NCI-H82 treated with DMSO at 0.1 percent for 48 hours (cell line): ENCODE measurements around the gene ARFGAP1.
"Not testable (repeated sequence)": the region's sequence is repeated elsewhere in the genome, so short reads cannot be mapped to it uniquely, and the experiment has no call there.

Source experiments
- DNase-seq: peaks from one replicate; lab custom pipeline; 2025; ENCODE audit not compliant: unreplicated experiment; lab: John Stamatoyannopoulos, UW

The ARFGAP1 gene

DNA sequence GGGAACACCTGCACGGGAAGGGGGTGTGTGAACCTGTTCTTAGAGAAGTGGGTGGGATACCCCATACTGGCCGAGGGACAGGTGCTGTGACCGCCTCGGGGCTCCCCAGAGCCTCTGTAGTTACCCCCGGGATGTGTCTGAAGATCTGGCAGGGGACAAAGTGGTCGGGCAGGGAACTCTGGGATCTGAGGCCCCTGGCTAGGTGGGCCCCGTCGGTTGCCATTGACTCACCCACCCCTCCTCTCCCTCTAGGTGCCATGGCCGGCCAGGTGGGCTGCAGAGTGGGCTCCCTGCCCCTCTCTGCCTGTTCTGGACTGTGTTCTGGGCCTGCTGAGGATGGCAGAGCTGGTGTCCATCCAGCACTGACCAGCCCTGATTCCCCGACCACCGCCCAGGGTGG, 32.6 kb upstream of the ARFGAP1 start:
- no peak for DNase-seq

DNA sequence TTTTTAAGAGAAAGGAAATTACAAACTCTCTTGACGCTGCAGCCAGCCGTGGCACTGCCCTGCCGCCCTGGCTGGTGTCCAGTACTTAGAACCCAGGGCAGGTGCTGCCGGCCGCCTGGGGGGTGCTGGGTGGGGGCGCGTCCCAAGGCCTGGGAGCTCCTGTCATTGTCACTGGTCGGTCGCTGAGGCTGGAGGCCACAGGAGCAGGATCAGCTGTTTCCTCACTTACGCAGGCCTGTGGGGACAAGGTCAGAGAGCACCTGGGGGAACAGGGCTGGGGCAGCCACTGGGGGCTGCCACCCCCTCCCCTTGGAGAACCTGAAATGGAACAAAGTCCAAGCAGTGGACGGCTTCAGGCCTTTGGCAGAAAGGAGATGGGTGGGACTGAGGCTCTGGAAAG, 31.3 kb upstream of the ARFGAP1 start:
- DNase-seq = no peak

DNA sequence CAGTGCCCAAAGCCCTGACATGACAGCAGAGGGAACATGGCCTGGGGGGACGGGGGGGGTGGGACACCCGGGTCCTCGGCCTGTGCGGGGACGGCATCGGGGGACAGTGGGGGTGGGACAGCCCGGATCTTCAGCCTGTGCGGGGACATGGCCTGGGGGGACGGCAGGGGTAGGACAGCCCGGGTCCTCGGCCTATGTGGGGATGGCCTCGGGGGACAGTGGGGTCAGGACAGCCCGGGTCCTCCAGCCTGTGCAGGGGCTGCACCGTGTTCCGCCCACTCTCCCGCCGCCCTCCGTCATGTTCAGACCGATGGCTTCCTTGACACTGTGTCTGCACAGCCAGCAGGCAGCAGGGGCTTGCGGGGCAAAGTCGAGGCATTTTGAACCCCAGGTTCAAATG, 29.9 kb upstream of the ARFGAP1 start:
- DNase-seq = no peak

DNA sequence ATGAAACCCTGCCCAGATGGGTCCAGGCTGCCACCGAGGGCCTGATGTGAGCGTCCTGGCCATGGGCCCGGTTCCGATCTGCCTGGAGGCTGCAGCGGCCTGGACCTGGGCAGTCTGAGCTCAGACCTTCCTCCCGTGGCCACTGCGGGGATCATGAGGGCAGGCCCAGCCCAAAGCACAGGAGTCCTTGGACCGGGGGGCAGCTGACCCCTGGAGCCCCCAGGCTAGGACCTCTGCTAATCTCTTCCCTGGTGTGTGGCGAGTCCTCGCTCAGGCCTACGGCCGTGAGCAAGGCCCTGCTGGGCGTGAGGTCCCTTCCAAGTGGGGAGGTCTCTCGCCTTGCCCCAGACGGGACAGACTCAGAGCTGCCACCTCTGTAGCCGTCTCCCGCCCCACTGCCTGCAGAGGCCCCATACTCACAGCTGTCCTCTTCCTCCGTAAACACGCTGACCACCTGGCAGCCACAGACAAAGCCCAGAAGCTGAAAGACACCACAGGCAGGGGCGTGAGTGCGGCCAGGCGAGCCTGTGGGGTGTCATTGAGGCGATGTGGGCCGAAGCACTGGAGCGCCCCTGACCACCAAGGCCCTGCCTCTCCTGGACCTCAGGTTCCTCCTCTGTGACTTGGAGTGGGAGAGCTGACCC, 28.9 kb upstream of the ARFGAP1 start:
- no peak for DNase-seq

DNA sequence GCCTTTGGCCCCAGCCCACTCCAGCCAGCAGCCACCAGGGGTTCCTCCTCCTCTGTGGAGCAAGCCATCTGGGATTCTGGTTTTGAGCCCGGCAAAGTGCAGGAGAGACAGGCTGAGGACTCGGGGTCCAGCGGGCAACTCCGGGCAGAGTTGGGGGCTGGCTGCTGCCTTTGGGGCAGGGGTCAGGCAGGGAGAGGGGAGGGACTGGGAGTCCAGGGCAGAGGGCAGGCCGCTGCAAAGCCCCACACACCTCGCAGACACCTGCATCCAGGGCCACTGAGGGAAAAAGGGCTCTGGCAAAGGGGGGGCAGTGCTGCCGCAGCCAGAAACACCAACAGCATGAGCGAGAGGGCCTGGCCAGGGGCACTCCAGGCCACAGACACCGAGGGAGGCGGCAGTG, 28.1 kb upstream of the ARFGAP1 start:
- no peak for DNase-seq

DNA sequence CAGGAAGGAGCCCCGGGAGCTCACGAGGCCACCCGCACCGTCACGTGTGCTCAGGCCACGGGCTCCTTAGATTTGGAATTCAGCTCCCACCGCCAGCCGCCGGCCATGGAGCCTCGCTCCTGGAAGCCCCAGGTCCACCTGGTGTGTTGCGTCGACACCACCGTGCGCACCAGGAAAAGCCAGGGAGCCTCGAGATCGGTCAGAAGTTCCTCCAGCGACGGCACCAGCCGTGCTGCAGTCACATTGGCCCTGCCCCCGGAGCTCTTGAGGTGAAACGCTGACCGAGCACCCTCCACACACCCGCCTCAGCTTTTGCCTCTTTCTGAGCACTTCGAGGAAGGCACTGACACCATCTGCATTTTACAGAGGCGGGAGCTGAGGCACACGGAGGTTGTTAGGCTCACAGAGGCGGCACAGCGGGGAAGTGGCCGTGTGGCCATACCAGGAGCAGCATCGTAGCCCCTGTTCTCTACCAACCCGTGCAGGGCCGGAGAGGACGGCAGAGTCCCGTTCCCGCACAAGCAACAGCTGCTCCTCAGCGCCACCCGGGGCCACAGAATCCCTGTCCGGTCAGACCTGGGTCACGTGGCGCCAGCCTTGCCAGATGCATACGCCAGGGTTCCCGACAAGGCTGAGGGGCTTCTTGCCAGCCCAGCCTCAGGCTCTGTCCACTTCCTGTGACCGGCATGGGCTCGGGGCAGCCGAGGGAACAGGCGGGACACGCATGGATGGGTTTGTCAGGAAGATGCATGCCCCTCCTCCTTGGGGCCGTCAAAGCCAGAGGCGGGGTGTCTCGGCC, 25.9 kb upstream of the ARFGAP1 start:
- no peak for DNase-seq

DNA sequence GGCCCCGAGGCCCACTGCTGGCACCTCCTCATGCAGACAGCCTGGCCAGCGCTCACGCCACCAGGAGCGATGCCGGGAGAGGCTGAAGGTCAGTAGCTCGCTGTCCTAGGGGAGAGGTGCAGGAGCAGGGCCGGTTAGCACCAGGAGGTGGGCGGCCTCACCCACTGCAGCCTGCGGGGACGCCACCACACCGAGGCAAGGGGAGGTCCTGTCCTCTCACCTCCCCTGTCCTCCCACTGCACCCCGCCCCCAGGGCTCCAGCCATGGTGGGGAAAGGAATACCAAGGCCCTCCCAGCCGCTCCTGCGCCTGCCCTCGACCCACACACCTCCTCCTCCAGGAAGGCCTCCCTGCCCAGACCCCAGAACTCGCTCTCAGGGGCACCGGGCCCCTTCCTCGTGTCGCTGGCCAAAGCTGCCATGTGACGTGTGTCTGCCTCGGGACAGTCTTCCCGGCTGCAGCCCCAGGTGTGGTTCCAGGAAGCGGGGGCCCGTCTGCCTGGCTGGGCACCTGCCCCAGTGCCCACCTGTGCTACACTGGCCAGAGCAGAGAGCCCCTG, 24.9 kb upstream of the ARFGAP1 start:
- DNase-seq = no peak

DNA sequence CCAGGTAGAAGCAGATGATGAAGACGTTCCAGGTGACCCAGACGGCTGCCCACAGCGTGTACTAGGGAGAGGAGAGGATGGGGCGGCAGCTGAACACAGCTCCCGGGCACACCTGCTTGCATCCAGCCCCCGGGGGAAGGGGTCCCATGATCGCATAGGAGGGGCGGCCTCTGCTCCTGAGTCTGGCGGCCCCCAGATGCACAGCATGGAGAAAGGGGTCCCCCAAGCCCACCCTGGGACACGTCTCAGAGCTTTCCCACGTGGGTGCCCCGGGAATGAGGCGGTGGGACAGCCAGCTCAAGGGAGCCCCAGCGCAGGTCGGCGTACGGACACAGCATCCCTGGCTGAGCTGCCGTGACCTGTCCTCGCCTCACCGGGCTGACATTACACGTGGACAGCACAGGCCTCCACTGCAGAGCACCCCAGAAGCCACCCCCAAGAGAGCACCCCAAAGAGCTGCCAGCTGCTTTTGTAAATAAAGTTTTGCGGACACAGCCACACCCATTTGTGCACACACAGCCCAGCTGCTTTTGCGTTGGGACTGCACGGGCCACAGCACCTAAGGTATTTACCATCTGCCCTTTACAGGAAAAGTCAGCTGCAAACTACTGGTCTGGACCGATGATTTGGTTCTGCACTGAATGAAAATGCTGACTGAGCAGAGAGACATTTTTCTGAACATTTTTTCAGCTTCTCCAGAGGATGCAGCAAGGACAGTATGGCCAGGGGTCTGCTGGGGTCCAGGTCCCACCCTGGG, 23.6 kb upstream of the ARFGAP1 start:
- no peak for DNase-seq

DNA sequence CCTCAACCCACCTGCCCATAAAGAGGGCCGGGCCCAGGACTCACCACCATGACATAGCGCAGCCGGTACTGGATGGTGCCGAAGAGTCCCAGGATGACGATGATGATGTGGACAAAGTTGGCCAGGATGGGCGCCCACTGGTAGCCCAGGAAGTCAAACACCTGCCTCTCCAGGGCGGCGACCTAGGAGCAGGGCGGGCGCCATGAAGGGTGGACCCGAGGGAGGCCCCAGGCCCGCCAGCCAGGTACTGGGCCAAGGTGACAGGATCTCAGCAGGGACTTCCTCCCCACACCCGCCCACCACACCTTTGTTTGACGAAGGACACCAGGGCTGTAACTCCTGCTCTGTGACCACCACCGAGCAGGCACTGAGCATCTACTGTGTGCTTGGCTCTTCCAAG, 22.7 kb upstream of the ARFGAP1 start:
- no peak for DNase-seq

DNA sequence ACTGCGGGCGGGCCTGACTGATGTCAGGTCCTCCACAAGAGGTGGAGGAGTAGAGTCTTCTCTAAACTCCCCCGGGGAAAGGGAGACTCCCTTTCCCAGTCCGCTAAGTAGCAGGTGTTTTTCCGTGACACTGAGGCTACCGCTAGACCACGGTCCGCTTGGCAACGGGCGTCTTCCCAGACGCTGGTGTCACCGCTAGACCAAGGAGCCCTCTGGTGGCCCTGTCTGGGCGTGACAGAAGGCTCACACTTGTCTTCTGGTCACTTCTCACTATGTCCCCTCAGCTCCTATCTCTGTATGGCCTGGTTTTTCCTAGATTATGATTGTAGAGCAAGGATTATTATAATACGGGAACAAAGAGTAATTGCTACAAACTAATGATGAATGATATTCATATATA, 21.3 kb upstream of the ARFGAP1 start:
- not testable (repeated sequence) for DNase-seq

DNA sequence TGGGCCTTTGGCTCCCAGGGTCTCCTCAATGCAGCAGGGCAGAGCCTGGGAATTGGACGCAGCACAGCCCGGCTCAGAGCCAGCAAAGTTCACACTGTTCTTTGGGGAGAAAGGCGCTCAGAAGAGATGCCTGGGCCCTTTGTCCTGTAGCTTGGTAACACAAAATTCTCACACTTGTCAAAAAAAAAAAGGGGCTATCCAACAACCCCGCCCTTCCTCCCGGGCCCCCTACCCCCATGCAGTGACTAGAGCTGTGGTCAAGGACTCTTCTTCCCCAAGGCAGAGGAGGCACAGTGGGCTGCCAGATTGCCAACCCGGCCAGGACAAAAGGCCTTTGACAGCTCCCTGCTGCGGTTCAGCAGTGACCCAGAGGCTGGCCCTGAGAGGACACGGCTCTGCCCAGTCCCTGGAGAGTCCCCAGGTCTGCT, 20.3 kb upstream of the ARFGAP1 start:
- no peak for DNase-seq

DNA sequence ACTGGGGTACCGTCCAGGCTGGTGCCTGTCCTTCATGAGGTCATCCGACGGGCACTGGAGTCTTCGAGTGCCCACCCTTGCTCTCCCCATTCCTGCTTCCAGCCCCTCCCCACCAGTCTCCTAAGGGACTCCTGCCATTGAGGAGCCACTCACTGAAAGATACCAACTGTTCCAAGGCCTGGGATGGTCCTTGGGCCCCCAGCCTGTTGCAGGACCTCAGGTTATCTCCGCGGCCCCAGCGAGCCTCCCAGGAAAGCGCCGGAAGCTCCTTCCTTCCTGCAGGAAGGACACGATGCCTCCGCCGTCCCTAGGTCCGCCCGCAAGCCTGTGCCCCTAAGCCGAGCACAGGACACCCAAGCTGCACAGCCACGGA, 19.6 kb upstream of the ARFGAP1 start:
- no peak for DNase-seq

DNA sequence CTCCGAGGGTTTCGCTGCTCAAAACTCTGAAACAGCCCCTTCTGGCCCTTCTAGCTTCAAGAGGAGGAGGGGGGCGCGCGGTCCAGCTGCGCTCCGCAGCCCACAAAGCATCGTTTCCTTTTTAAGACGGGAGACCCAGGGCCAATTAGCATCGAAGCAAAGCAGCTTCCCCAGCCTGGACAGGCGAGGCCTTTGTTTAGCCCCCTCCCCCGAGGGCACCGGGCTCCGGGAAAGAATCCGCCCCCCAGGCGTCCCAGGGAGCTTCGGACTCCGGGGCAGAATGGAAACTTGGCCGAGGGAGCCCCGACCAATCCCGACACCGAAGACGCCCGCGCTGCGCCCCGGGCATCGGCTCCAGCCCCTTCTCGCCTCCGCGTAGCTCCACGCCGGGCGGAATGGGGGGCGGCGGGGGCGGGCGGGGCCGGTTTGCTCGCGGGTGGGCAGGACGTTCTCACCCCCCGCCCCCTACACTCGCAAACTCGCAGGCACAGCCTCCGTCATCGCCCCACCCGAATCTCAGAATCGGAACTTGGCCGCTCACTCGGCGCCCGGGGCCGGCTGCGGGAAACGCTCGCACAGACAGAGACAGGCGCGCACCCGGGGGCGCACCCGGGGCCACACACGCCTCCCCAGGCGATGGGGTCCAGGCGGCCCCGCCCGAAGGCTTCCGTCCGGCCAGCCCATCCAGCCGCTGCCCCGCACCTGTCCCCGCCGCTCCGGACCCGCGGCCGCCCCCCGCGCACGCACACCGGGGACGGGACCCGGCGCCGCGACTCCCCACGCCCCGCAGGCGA, 19.0 kb upstream of the ARFGAP1 start:
- DNase-seq = no peak

DNA sequence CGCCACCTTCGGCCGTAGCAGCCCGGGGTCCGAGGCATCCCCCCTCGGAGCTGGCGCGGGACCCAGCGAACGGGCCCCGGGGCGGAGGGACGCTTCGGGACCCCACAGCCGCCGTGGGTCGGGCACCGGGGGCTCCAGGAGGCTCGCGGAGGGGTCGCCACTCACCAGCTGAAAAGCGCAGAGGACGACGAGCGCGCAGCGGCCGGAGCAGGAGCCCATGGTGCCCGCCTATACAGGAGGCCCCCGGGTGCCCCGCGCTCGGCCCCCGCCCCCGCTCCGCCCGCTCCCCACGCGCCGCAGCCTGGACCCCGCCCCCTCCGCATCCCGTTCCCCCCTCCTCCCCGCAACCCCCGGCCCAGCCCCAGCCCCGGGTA, 18.4 kb upstream of the ARFGAP1 start, which contains the start of gene NKAIN4:
TSS of gene NKAIN4 (minus strand) at position 232 of the 374 bp plus-strand sequence. CDS start at position 219, 13 bp downstream.
- no peak for DNase-seq

DNA sequence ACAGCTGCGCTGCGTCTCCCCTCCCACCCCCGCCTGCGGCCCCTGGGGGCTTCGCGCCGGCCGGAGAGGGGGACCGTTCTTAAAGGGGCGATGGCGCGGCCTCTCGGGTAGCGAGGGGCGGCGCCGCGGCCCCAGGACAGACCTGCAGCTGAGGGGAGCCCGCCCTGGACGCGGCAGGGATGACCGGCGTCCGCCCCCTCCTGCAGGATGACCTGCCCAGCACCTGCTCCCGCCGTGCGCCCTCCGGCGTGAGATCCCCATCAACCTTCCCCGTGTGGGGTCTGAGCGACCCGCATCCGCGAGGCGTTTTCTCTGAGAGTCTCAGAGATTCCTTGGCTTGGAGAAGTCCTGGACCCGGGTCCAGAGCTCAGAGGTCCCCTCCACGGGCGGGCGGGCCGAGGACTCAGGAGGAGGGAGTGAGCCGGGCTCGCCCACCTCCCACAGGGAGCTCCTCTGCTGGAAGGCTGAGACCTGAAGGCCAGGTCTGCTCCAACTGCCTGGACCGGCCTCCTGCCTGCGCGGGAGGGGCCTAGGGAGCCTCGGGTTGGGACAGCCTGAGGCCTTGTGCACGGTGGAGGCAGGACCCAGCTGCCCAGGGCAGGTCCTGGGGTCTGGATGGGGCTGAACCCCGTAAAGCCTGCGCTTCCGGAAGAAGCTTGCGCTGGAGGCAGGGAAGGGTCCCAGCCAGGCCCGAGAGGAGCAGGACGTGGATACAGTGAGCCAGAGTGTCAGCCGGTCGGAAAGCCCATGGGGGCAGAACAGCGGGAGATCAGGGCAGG, 17.8 kb upstream of the ARFGAP1 start:
- no peak for DNase-seq

DNA sequence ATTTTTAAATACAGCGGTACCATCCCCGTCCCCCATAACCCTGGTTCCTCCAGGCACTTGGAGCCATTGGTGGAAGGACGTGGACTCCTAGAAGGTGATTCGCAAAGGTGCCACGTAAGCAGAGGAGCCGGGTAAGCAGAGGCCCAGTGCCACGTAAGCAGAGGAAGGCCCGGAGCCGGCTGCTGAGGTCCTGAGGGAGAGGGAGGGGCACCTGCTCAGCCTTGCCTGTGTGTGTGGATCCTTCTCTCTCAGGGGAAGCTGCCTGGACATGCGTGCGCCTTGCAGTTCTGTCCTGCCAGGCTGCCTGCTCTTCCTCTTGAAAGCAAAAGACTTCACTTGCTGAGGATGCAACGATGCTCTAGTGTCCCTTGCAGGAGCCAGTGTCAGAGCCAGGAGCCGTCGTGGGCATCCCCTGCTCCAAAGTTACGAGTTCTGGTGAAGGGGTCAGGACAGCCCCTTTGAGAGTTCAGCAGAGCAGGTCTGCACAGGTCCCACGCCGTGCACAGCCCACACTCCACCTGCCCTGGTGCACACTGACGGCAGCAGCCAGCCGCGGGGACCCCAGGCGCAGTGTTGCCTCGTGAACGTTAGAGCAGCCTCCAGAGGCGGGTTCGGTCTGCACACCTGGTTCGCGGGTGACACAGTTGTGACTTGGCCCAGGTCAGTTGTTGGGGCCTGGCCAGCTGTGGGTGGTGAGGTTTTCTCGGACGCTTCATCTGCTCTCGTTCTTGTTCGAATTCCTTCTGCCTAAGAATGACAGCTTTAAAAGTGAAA, 16.5 kb upstream of the ARFGAP1 start:
- no peak for DNase-seq

DNA sequence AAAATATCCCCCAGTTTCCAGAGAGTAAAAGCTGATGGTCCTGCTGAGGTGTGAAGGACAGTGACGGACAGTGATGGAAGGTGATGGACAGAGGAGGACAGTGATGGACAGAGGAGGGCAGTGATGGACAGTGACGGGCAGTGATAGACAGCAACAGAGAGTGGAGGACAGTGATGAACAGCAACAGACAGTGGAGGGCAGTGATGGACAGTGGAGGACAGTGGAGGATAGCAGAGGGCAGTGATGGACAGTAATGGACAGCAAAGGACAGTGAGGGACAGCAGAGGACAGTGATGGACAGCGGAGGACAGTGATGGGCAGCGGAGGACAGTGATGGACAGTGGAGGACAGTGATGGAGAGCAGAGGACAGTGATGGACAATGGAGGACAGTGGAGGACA, 15.7 kb upstream of the ARFGAP1 start:
- no peak for DNase-seq

DNA sequence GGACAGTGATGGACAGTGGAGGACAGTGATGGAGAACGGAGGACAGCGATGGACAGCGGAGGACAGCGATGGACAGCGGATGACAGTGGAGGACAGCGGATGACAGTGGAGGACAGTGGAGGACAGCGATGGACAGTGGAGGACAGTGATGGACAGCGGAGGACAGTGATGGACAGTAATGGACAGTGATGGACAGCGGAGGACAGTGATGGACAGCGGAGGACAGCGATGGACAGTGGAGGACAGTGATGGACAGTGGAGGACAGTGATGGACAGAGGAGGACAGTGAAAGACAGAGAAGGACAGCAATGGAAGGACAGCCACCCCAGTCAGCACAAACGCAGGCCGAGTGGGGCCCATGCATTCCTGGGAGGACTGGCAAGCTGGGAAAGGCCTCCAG, 15.0 kb upstream of the ARFGAP1 start:
- DNase-seq = no peak

DNA sequence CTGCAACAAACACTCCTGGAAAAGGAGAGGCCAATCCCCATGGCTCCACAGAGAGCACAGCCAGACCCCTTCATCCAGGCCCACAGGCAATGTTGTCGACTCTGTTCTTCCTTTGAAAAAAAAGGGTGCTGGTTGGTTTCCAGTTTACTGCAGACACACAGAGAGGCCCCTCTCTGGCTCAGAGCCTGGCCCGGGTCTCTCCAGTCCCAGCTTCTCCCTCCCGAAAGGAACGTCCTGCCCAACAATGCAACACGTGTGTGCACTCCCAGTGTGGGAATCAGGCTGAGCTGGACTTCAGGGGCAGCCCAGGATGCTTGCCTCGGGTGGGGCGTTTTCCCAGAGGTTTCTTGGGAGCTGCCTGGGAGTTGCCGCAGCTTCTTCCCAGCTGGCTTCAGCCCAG, 13.8 kb upstream of the ARFGAP1 start:
- DNase-seq = no peak
